Measurements from ENCODE around the gene SLFN12L. TPM values are rescaled to one million over a fixed set of nuclear protein-coding genes. Genes with fewer than 3 reads are reported as not detected.

The SLFN12L gene
- total and polyA plus RNA-seq, 10 of the 15 experiments (the other 5 are each of a cell fraction or from before 2014, with no cell fraction given), result 1.0 to 21.3 (median 9.4) TPM

- TF ChIP-seq ZBTB4 (CRISPR knock-in tag; IDR thresholded peaks at IDR 0.05) (no peak), RELA (IDR thresholded peaks at IDR 0.05; ENCODE audit: borderline replicate concordance, partially characterized antibody) (no peak), SMC3 (IDR thresholded peaks at IDR 0.05; ENCODE audit: borderline replicate concordance, low read length) (no peak), CEBPZ (IDR thresholded peaks at IDR 0.05; ENCODE audit: low read depth, low read length) (no peak), NR2F1 (conservative IDR thresholded peaks at IDR 0.05) (no peak)
These were observed 37.9 kb downstream of the SLFN12L start (continued) for GRCh38 chr17:35499548-35499947.

Data from GM12878 (cell line).